ENCODE data around the gene STK24. TPM values are rescaled to one million over a fixed set of nuclear protein-coding genes. Genes with fewer than 3 reads are reported as not detected.

Gene STK24
- total and polyA plus RNA-seq, 2 of the 8 experiments (the other 6 are each of a cell fraction or from before 2014, with no cell fraction given) = 62.8 to 143 TPM

- no peak overlapping the region for H2AK5ac ChIP-seq (ENCODE audit: low read depth, low read length)
- no peak overlapping the region for H3K4me2 ChIP-seq (ENCODE audit: insufficient read depth in 1 of 2, low read depth in 2 of 2, low read length in 2 of 2)
- no peak overlapping the region for H2AFZ ChIP-seq (ENCODE audit: low read length)
- no peak overlapping the region for H3K4ac ChIP-seq (replicated peaks; ENCODE audit: insufficient read length, low read depth, low read length)
- no peaks in the 10 kb centered on the region for H3K9me3 ChIP-seq (ENCODE audit: insufficient read depth in 2 of 2, low read depth in 1 of 2, low read length in 1 of 2)
- no peaks in the 10 kb centered on the region for H3K79me2 ChIP-seq (ENCODE audit: control insufficient read depth in 1 of 2, insufficient read depth in 2 of 2, low read length in 2 of 2)
- no peak overlapping the region for H4K91ac ChIP-seq (replicated peaks; ENCODE audit: insufficient read length, low read length)
- ChIA-PET POLR2A (ENCODE audit: partially characterized antibody) (no interaction called here), CTCF (ENCODE audit: partially characterized antibody) (interaction anchor here (0.7 to 2.7 kb wide), 3 partner anchors 11 to 225 kb away, joined by 3 to 16 read pairs (median 3); no protein-coding TSS in a partner anchor)
- H2BK15ac ChIP-seq (ENCODE audit: low read length) = no peak overlapping the region
- no peak overlapping the region for H3K23ac ChIP-seq (ENCODE audit: insufficient read length)
- WGBS, 2 experiments (ENCODE audit: extremely low coverage in 1 of 2, insufficient coverage in 1 of 2, insufficient read length in 1 of 2, insufficient replicate concordance in 2 of 2, low coverage in 1 of 2, low lambda C conversion rate in 2 of 2, missing lambda C conversion rate in 1 of 2) = 94% methylated on average over 15 of the region's 15 CpGs; no CpG with 5 or more reads in 1 of the 2 experiments
- H4K5ac ChIP-seq (ENCODE audit: insufficient read length, low read depth, low read length) = no peak overlapping the region
- H3K27me3 ChIP-seq (replicated peaks in 1 of 4; ENCODE audit: control insufficient read depth in 3 of 4, extremely low read depth in 1 of 4, insufficient read depth in 3 of 4, low read length in 3 of 4) = no peaks in the 10 kb centered on the region
- no peaks in the 10 kb centered on the region for H3K79me1 ChIP-seq (ENCODE audit: low read depth, low read length)
- H2BK5ac ChIP-seq (ENCODE audit: low read depth, low read length) = no peak overlapping the region; the same call in 1 of the 2 replicates
- H3K9ac ChIP-seq (replicated peaks in 1 of 4; ENCODE audit: extremely low read depth in 1 of 4, low read depth in 3 of 4, low read length in 3 of 4) = no peak overlapping the region
- peaks cover 0 to 15% (median 5%) of the 10 kb centered on the region in 4 experiments; a peak in 3 of 8 replicates for H3K36me3 ChIP-seq (ENCODE audit: control insufficient read depth in 2 of 4, insufficient read depth in 4 of 4, low read length in 3 of 4)
- no peak overlapping the region for H3K4me3 ChIP-seq (ENCODE audit: extremely low read depth in 1 of 4, insufficient read depth in 2 of 4, low read depth in 3 of 4, low read length in 4 of 4)
- H4K8ac ChIP-seq (ENCODE audit: extremely low read depth, insufficient read depth, low read length) = no peak overlapping the region; the same call in 1 of the 2 replicates
- peaks cover 0 to 2% of the 10 kb centered on the region in 2 experiments for H4K20me1 ChIP-seq (replicated peaks in 1 of 2; ENCODE audit: control insufficient read depth in 1 of 2, insufficient read depth in 2 of 2, low read length in 2 of 2)
- H3K18ac ChIP-seq (ENCODE audit: extremely low read depth, low read length) = no peak overlapping the region
- no peak overlapping the region for H2BK20ac ChIP-seq (ENCODE audit: low read length)
- no peak for FAIRE-seq
- no peak overlapping the region for H3K14ac ChIP-seq (ENCODE audit: insufficient read length)
- no peaks in the 10 kb centered on the region for H3K23me2 ChIP-seq (ENCODE audit: low read depth, low read length)
- H3K27ac ChIP-seq (ENCODE audit: low read depth, low read length) = no peak overlapping the region
- no peak overlapping the region for H3K56ac ChIP-seq (replicated peaks; ENCODE audit: insufficient read length, low read depth, low read length)
- no peak for DNase-seq (ENCODE audit: low read depth in 1 of 2, low spot score in 2 of 2)
- H2BK120ac ChIP-seq (replicated peaks; ENCODE audit: low read depth, low read length) = no peak overlapping the region
- H3K4me1 ChIP-seq (replicated peaks in 1 of 4; ENCODE audit: control insufficient read depth in 3 of 4, insufficient read depth in 4 of 4, low read length in 3 of 4) = 0 out of 7 replicates have a peak, but pooled peaks cover 0 to 2% (median 0%) of the 10 kb centered on the region in 4 experiments
- no peak overlapping the region for H2BK12ac ChIP-seq (ENCODE audit: low read depth, low read length)
- no peak for TF ChIP-seq ATF2 (IDR thresholded peaks at IDR 0.05; ENCODE audit: low read length)
Observed at GRCh38 chr13:98428256-98428966, 148.5 kb downstream of the STK24 start.
